Measurements from ENCODE around the gene DUSP1. TPM values are rescaled to one million over a fixed set of nuclear protein-coding genes. Genes with fewer than 3 reads are reported as not detected.
A peak's percentile ranks its signal among the peaks of the same experiment; 100 is the strongest.

Gene DUSP1
- total and polyA plus RNA-seq, 7 donors, result 99.9 to 1,033 (median 449) TPM

- H3K4me1 ChIP-seq, result peaks cover 0 to 61% (median 43%) of the 10 kb centered on the region in 4 donors
- peaks cover under 1 to 4% (median 2%) of the 10 kb centered on the region in 4 donors for H3K36me3 ChIP-seq
- H3K27me3 ChIP-seq, result no peaks in the 10 kb centered on the region
- no peaks in the 10 kb centered on the region for H3K9me3 ChIP-seq
- H3K4me3 ChIP-seq, result no peak overlapping the region
- no peak for DNase-seq
- intact Hi-C loops (cut with DNase I), result loop anchor here (5.0 kb wide), 1 partner anchor 148 kb away; no protein-coding TSS in a partner anchor
- WGBS, 2 donors, result 83 to 84% methylated on average over 7 of the region's 7 CpGs
- TF ChIP-seq POLR2AphosphoS5 (IDR thresholded peaks at IDR 0.05) (no peak), POLR2A (IDR thresholded peaks at IDR 0.05) (no peak)
- H3K27ac ChIP-seq, result peak overlapping the region; percentile 97 to 100 (median 99)
These were observed 3.7 kb upstream of the DUSP1 start for GRCh38 chr5:172774561-172775315.

- WGBS, 2 donors, result 81 to 88% methylated on average over 11 of the region's 11 CpGs
- no peak for TF ChIP-seq EP300 (IDR thresholded peaks at IDR 0.05)
- TF ChIP-seq POLR2A (IDR thresholded peaks at IDR 0.05), result no peak
- TF ChIP-seq POLR2AphosphoS5 (IDR thresholded peaks at IDR 0.05), result peak in 1 of 4 donors; percentile 3
- no peak for TF ChIP-seq CTCF (IDR thresholded peaks at IDR 0.05)
- intact Hi-C loops (cut with DNase I), result loop anchor here (2.0 to 5.0 kb wide), 2 partner anchors 87 to 149 kb away; no protein-coding TSS in a partner anchor
- peaks cover 0 to 61% (median 49%) of the 10 kb centered on the region in 4 donors for H3K4me1 ChIP-seq
- peaks cover 10 to 14% (median 12%) of the 10 kb centered on the region in 4 donors for H3K36me3 ChIP-seq
- H3K4me3 ChIP-seq, result no peak overlapping the region
- no peaks in the 10 kb centered on the region for H3K27me3 ChIP-seq
- no peaks in the 10 kb centered on the region for H3K9me3 ChIP-seq
- H3K27ac ChIP-seq, result peak overlapping the region; percentile 97 to 100 (median 99)
- DNase-seq, result no peak
These were observed 2.8 kb upstream of the DUSP1 start for GRCh38 chr5:172773481-172774469.

GRCh38 chr5:172772112-172772906, 1.3 kb upstream of the DUSP1 start:
- H3K36me3 ChIP-seq, result peaks cover 22 to 28% (median 25%) of the 10 kb centered on the region in 4 donors
- peak; percentile 98 for DNase-seq
- peaks cover 0 to 60% (median 59%) of the 10 kb centered on the region in 4 donors for H3K4me1 ChIP-seq
- peak overlapping the region; percentile 97 to 100 (median 99) for H3K27ac ChIP-seq
- no peaks in the 10 kb centered on the region for H3K9me3 ChIP-seq
- H3K4me3 ChIP-seq, result peak overlapping the region; percentile 32 to 96 (median 84)
- H3K27me3 ChIP-seq, result no peaks in the 10 kb centered on the region
- 1 to 2% methylated on average over 50 of the region's 50 CpGs for WGBS, 2 donors
- intact Hi-C loops (cut with DNase I), result loop anchor here (1.0 to 5.0 kb wide), 5 partner anchors 56 to 150 kb away; no protein-coding TSS in a partner anchor
- peak; percentile 87 to 99 (median 96) for TF ChIP-seq EP300 (IDR thresholded peaks at IDR 0.05)
- TF ChIP-seq POLR2AphosphoS5 (IDR thresholded peaks at IDR 0.05), result peak; percentile 83 to 95 (median 90)
- TF ChIP-seq CTCF (IDR thresholded peaks at IDR 0.05), result peak in 3 of 4 experiments; percentile 74 to 86 (median 81)
- TF ChIP-seq POLR2A (IDR thresholded peaks at IDR 0.05), result peak; percentile 27 to 42

GRCh38 chr5:172771439-172772111, 580 bp upstream of the DUSP1 start:
- peak overlapping the region; percentile 97 to 100 (median 99) for H3K27ac ChIP-seq
- H3K4me1 ChIP-seq, result peaks cover 0 to 62% (median 60%) of the 10 kb centered on the region in 4 donors
- no peak for DNase-seq
- intact Hi-C loops (cut with DNase I), result loop anchor here (1.0 to 5.0 kb wide), 5 partner anchors 55 to 151 kb away; no protein-coding TSS in a partner anchor
- no peaks in the 10 kb centered on the region for H3K9me3 ChIP-seq
- peaks cover 22 to 28% (median 26%) of the 10 kb centered on the region in 4 donors for H3K36me3 ChIP-seq
- no peaks in the 10 kb centered on the region for H3K27me3 ChIP-seq
- TF ChIP-seq POLR2A (IDR thresholded peaks at IDR 0.05), result no peak
- no peak for TF ChIP-seq POLR2AphosphoS5 (IDR thresholded peaks at IDR 0.05)
- no peak for TF ChIP-seq CTCF (IDR thresholded peaks at IDR 0.05)
- no peak for TF ChIP-seq EP300 (IDR thresholded peaks at IDR 0.05)
- 0 to 1% methylated on average over 40 of the region's 40 CpGs for WGBS, 2 donors
- peak overlapping the region; percentile 32 to 96 (median 84) for H3K4me3 ChIP-seq
